A673 (cell line): ENCODE results near the gene CACNA1A. TPM values are rescaled to one million over a fixed set of nuclear protein-coding genes. Genes with fewer than 3 reads are reported as not detected.

Experiments
- BruUV-seq: library from RNA; stranded (reverse); fragments of 400-500 nt; replicated peaks from 2 replicates; lab custom pipeline; 2021; lab: Mats Ljungman, UMichigan
- CTCF ChIA-PET: fragments of 300-600 bp; sonication (Branson Sonifier 250); formaldehyde crosslinking; loops from one replicate; lab custom pipeline; 2022; ENCODE audit warnings: antibody characterized with exemption; lab: Charles Lee
- POLR2A ChIA-PET: fragments of 300-600 bp; sonication (Branson Sonifier 250); formaldehyde crosslinking; loops from one replicate; lab custom pipeline; 2022; ENCODE audit warnings: antibody characterized with exemption; ENCODE audit not compliant: low non-redundant PET; lab: Charles Lee
- DNase-seq: peaks from one replicate; pipeline ENCODE4 v3.0.0-alpha.2; 2015; ENCODE audit warnings: low spot score
- H3K27ac ChIP-seq: fragments of 200-600 bp; sonication (generic); 2 replicates; pipeline ENCODE4 v1.5.1; 2016; ENCODE audit warnings: mixed run types, low read depth, mild to moderate bottlenecking, mixed read lengths, antibody characterized with exemption, low read length; ENCODE audit not compliant: poor library complexity, severe bottlenecking
- H3K27me3 ChIP-seq: fragments of 200-600 bp; sonication (generic); replicated peaks from 2 replicates; pipeline ENCODE4 v1.6.1; 2017; ENCODE audit warnings: mixed run types, low read depth, mild to moderate bottlenecking, mixed read lengths, antibody characterized with exemption, low read length; ENCODE audit not compliant: insufficient read depth, poor library complexity
- H3K36me3 ChIP-seq: fragments of 200-600 bp; sonication (generic); 2 replicates; pipeline ENCODE4 v1.6.1; 2016; ENCODE audit warnings: mixed run types, mild to moderate bottlenecking, mixed read lengths, antibody characterized with exemption, low read length; ENCODE audit not compliant: insufficient read depth, poor library complexity, severe bottlenecking
- H3K4me1 ChIP-seq: fragments of 200-600 bp; sonication (generic); 2 replicates; pipeline ENCODE4 v1.6.1; 2017; ENCODE audit warnings: mixed run types, mild to moderate bottlenecking, mixed read lengths, antibody characterized with exemption, low read length; ENCODE audit not compliant: insufficient read depth, poor library complexity, severe bottlenecking
- H3K4me3 ChIP-seq: fragments of 200-600 bp; sonication (generic); 2 replicates; pipeline ENCODE4 v1.5.1; 2016; ENCODE audit warnings: low read depth, mixed run types, mild to moderate bottlenecking, mixed read lengths, low read length; ENCODE audit not compliant: poor library complexity, severe bottlenecking
- H3K9me3 ChIP-seq: fragments of 200-600 bp; sonication (generic); 2 replicates; pipeline ENCODE4 v1.6.1; 2016; ENCODE audit warnings: mixed run types, low read depth, mild to moderate bottlenecking, mixed read lengths, antibody characterized with exemption, low read length; ENCODE audit not compliant: poor library complexity, severe bottlenecking
- EZH2 ChIP-seq: fragments of 200-600 bp; sonication (generic); IDR thresholded peaks from 2 replicates; pipeline ENCODE4 v1.6.1; 2017; ENCODE audit warnings: borderline replicate concordance, low read depth, mild to moderate bottlenecking, mixed read lengths, antibody characterized with exemption, low read length; ENCODE audit not compliant: poor library complexity, severe bottlenecking
- intact Hi-C: fragments of 100-400 bp; cut with micrococcal nuclease; formaldehyde crosslinking; loops from one replicate; pipeline ENCODE4 v1.10.0; 2022; ENCODE audit not compliant: unreplicated experiment
- total RNA-seq: library from RNA; stranded (reverse); gene quantifications from 2 replicates; pipeline ENCODE4 v1.2.3, GENCODE V29; 2021
- TF ChIP-seq, protein P1 (sequence below): fragments of 300-800, 200-600 bp; sonication (generic); conservative IDR thresholded peaks from 2 replicates; pipeline ENCODE4 v1.5.1; 2017; ENCODE audit warnings: low read depth, mild to moderate bottlenecking, antibody characterized with exemption, low read length, moderate library complexity, mixed read lengths

The CACNA1A gene
- total RNA-seq, 1 experiment from 2014 or later, result 3.2 TPM

DNA sequence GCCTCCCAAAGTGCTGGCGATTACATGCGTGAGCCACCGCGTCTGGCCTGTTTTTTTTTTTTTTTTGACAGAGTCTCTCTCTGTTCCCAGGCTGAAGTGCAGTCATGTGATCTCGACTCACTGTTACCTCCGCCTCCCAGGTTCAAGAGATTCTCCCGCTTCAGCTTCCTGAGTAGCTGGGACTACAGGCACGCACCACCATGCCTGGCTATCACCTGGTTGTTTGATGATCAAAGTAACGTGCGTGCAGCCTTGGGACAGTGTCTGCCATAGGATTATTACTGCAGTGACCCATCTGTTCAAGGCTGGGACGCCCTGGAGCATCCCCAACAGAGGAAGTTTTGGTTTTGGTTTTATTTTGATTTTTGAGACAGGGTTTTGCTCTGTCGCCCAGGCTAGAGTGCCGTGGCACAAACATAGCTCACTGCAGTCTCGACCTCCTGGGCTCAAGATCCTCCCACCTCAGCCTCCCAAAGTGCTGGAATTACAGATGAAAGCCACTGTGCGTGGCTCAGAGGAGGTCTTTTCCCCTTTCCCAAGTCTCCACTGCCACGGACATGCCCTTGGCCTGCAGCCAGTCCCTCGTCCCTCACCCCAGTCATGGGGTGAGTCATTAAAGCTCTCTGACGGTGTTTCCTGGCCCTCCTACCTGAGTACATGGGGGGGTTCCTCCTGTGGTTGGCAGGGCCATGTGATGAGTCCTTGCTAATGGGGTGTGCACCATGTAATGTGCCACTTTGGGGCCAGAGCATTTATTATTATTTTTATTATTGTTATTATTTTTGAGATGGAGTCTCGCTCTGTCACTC lies 290.5 kb downstream of the CACNA1A start:
- H3K27me3 ChIP-seq, result no peaks in the 10 kb centered on the region
- intact Hi-C loops, result no loop called here
- no peak for TF ChIP-seq EZH2
- TF ChIP-seq, protein P1, sequence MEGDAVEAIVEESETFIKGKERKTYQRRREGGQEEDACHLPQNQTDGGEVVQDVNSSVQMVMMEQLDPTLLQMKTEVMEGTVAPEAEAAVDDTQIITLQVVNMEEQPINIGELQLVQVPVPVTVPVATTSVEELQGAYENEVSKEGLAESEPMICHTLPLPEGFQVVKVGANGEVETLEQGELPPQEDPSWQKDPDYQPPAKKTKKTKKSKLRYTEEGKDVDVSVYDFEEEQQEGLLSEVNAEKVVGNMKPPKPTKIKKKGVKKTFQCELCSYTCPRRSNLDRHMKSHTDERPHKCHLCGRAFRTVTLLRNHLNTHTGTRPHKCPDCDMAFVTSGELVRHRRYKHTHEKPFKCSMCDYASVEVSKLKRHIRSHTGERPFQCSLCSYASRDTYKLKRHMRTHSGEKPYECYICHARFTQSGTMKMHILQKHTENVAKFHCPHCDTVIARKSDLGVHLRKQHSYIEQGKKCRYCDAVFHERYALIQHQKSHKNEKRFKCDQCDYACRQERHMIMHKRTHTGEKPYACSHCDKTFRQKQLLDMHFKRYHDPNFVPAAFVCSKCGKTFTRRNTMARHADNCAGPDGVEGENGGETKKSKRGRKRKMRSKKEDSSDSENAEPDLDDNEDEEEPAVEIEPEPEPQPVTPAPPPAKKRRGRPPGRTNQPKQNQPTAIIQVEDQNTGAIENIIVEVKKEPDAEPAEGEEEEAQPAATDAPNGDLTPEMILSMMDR, result no peak
- H3K9me3 ChIP-seq, result no peaks in the 10 kb centered on the region
- H3K36me3 ChIP-seq, result no peaks in the 10 kb centered on the region
- CTCF ChIA-PET, result interaction anchor here (0.6 kb wide), 1 partner anchor 60 kb away, joined by 3 read pairs; no protein-coding TSS in a partner anchor
- POLR2A ChIA-PET, result no interaction called here
- no TSS peak for BruUV-seq
- no peak overlapping the region for H3K27ac ChIP-seq
- no peak overlapping the region for H3K4me3 ChIP-seq
- no peaks in the 10 kb centered on the region for H3K4me1 ChIP-seq
- no peak for DNase-seq

DNA sequence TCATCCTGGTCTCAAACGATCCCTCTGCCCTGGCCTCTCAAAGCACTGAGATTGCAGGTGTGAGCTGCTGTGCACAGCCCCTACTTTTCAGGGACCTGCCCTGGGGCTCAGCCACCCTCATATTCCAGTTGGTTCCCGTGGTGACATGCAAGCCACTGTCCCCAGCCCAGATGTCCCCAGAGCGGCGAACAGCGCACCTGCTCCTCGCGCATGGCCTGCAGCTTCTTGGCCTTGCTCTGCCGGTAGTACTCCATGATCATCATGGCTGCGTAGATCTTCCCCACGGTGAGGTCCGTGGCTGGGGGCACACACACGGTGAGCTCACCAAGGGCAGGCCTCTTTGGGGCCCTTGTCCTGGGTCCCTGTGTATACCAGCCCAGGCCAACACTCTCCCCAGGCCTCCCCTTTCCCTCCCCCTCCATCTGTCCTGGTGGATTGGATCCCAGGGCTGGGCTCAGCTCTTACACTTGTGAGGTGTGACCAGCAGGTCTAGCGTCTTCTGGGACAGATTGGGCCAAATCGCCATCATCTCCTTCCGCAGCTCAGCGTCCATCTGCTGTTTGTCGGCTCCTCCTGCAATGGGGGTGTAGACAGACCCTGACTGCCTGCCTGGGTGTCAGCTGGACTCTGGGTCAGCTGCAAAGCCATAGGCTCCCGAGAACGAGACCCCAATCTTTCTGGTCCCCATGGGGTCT lies 292.1 kb downstream of the CACNA1A start:
- Histone ChIP-seq H3K4me3 (no peak overlapping the region), H3K9me3 (no peaks in the 10 kb centered on the region), H3K4me1 (no peaks in the 10 kb centered on the region), H3K27ac (no peak overlapping the region), H3K36me3 (no peaks in the 10 kb centered on the region), H3K27me3 (no peaks in the 10 kb centered on the region)
- POLR2A ChIA-PET, result interaction anchor here (0.6 kb wide), 1 partner anchor 18 kb away, joined by 4 read pairs; no protein-coding TSS in a partner anchor
- TF ChIP-seq EZH2, result no peak
- TF ChIP-seq, protein P1, result no peak
- CTCF ChIA-PET, result no interaction called here
- no TSS peak for BruUV-seq
- intact Hi-C loops, result no loop called here
- DNase-seq, result no peak

DNA sequence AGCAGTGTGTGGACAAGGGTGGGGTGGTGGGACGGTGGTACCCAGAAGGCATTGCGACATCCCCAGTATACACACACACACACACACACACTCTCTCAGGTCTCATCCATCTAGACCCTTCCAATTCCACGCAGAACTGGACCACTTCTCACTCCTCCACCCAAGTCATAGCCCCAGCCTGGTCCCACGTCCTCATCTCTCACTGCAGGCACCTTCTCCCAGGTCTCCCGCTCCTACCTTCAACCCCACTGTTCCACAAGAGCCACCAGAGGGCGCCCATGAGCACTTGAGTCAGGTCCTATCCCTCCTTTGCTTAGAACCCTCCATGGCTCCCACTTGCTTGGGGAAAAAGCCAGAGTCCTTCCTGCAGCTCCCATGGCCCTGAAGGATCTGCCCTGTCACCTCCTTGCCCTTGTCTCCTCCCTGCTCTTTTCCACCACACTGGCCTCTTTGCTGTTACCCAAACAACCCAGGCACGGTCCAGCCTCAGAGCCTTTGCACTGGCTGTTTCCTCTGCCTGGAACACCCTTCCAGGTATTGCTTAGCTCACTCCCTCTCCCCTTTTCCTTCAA lies 293.4 kb downstream of the CACNA1A start:
- Histone ChIP-seq H3K27ac (no peak overlapping the region), H3K9me3 (no peaks in the 10 kb centered on the region), H3K36me3 (no peaks in the 10 kb centered on the region), H3K27me3 (no peaks in the 10 kb centered on the region), H3K4me1 (peaks cover 3% of the 10 kb centered on the region), H3K4me3 (no peak overlapping the region)
- CTCF ChIA-PET, result no interaction called here
- peak; percentile 72 for DNase-seq
- POLR2A ChIA-PET, result interaction anchor here (0.6 kb wide), 3 partner anchors 57 to 993 kb away, joined by 3 to 11 read pairs (median 7); partner anchors contain the start of gene ADGRL1
- TF ChIP-seq, protein P1, result peak; percentile 75
- no peak for TF ChIP-seq EZH2
- no TSS peak for BruUV-seq
- intact Hi-C loops, result no loop called here
